DND-41 (cell line): ENCODE results near the gene ZNF48.

Experiments used
- EZH2 ChIP-seq: IDR thresholded peaks from 3 replicates; pipeline ENCODE4 v1.6.1; 2012; ENCODE audit warnings: borderline replicate concordance, low read depth, mild to moderate bottlenecking, moderate library complexity, low read length, inconsistent platforms; ENCODE audit not compliant: severe bottlenecking
- TF ChIP-seq, protein P1 (sequence below): IDR thresholded peaks from 2 replicates; pipeline ENCODE4 v1.5.1; 2012; ENCODE audit warnings: borderline replicate concordance, low read length, moderate library complexity, mild to moderate bottlenecking; ENCODE audit not compliant: poor library complexity, severe bottlenecking; ENCODE audit errors: extremely low read depth

DNA sequence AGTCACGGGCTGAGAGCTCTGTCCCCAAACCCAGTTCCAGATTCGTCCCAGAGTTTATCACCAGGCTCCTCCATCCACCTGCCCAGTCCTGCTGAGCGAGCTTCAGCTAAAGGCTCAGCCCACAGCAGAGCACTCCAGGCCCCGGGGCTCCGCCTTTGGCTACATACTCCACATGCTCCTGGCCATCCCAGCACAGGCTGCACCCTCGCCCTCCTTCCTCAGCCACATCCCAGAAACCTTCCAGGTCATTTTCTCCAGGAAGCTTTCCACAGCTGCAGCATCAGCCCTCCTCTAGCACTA is 35.4 kb upstream of the ZNF48 start:
- TF ChIP-seq, protein P1, sequence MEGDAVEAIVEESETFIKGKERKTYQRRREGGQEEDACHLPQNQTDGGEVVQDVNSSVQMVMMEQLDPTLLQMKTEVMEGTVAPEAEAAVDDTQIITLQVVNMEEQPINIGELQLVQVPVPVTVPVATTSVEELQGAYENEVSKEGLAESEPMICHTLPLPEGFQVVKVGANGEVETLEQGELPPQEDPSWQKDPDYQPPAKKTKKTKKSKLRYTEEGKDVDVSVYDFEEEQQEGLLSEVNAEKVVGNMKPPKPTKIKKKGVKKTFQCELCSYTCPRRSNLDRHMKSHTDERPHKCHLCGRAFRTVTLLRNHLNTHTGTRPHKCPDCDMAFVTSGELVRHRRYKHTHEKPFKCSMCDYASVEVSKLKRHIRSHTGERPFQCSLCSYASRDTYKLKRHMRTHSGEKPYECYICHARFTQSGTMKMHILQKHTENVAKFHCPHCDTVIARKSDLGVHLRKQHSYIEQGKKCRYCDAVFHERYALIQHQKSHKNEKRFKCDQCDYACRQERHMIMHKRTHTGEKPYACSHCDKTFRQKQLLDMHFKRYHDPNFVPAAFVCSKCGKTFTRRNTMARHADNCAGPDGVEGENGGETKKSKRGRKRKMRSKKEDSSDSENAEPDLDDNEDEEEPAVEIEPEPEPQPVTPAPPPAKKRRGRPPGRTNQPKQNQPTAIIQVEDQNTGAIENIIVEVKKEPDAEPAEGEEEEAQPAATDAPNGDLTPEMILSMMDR = no peak
- TF ChIP-seq EZH2 = no peak
